ENCODE measurements around the gene SUPT20HL1.
A peak's percentile ranks its signal among the peaks of the same experiment; 100 is the strongest.
"Not testable (repeated sequence)": the region's sequence is repeated elsewhere in the genome, so short reads cannot be mapped to it uniquely, and the experiment has no call there.

The SUPT20HL1 gene

GRCh38 chrX:24363432-24364181 lies 3.2 kb downstream of the SUPT20HL1 start:
- DNase-seq (ENCODE audit: low read depth in 2 of 2), result not testable (repeated sequence)

GRCh38 chrX:24364326-24364725 lies 3.9 kb downstream of the SUPT20HL1 start:
- DNase-seq (ENCODE audit: low read depth in 2 of 2), result no peak

- no peak for DNase-seq (ENCODE audit: low read depth in 2 of 2)
These were observed 4.6 kb downstream of the SUPT20HL1 start for GRCh38 chrX:24364851-24365538.

- DNase-seq (ENCODE audit: low read depth in 2 of 2), result not testable (repeated sequence)
These were observed 6.4 kb downstream of the SUPT20HL1 start for GRCh38 chrX:24366762-24367400.

GRCh38 chrX:24369816-24370215 lies 9.4 kb downstream of the SUPT20HL1 start:
- no peak for DNase-seq (ENCODE audit: low read depth in 2 of 2)

GRCh38 chrX:24371391-24371972 lies 11.0 kb downstream of the SUPT20HL1 start:
- DNase-seq (ENCODE audit: low read depth in 2 of 2), result peak; percentile 9 to 14

- DNase-seq (ENCODE audit: low read depth in 2 of 2), result no peak
These were observed 11.8 kb downstream of the SUPT20HL1 start for GRCh38 chrX:24372021-24372763.

GRCh38 chrX:24375600-24376131 lies 15.2 kb downstream of the SUPT20HL1 start:
- DNase-seq (ENCODE audit: low read depth in 2 of 2), result no peak

GRCh38 chrX:24376403-24376802 lies 16.0 kb downstream of the SUPT20HL1 start:
- DNase-seq (ENCODE audit: low read depth in 2 of 2), result no peak

GRCh38 chrX:24377195-24377594 lies 16.8 kb downstream of the SUPT20HL1 start:
- no peak for DNase-seq (ENCODE audit: low read depth in 2 of 2)

- no peak for DNase-seq (ENCODE audit: low read depth in 2 of 2)
These were observed 17.6 kb downstream of the SUPT20HL1 start for GRCh38 chrX:24377911-24378468.

- DNase-seq (ENCODE audit: low read depth in 2 of 2), result no peak
These were observed 18.3 kb downstream of the SUPT20HL1 start for GRCh38 chrX:24378706-24379105.

GRCh38 chrX:24380262-24381187 lies 20.1 kb downstream of the SUPT20HL1 start:
- no peak for DNase-seq (ENCODE audit: low read depth in 2 of 2)

GRCh38 chrX:24382315-24382714 lies 21.9 kb downstream of the SUPT20HL1 start:
- not testable (repeated sequence) for DNase-seq (ENCODE audit: low read depth in 2 of 2)

- no peak for DNase-seq (ENCODE audit: low read depth in 2 of 2)
These were observed 27.3 kb downstream of the SUPT20HL1 start for GRCh38 chrX:24387724-24388123.

- DNase-seq (ENCODE audit: low read depth in 2 of 2), result no peak
These were observed 30.9 kb downstream of the SUPT20HL1 start for GRCh38 chrX:24391389-24391788.

GRCh38 chrX:24391843-24392242 lies 31.4 kb downstream of the SUPT20HL1 start:
- DNase-seq (ENCODE audit: low read depth in 2 of 2), result no peak

- no peak for DNase-seq (ENCODE audit: low read depth in 2 of 2)
These were observed 32.3 kb downstream of the SUPT20HL1 start for GRCh38 chrX:24392709-24393108.

- DNase-seq (ENCODE audit: low read depth in 2 of 2), result peak; percentile 13 to 19
These were observed 35.3 kb downstream of the SUPT20HL1 start for GRCh38 chrX:24395775-24396174.

All from fibroblast of skin of left biceps (primary cell).